HCT116 (cell line): ENCODE measurements around the gene STIM1. TPM values are rescaled to one million over a fixed set of nuclear protein-coding genes. Genes with fewer than 3 reads are reported as not detected.

Experiments used
- ATAC-seq: fragments of 200-7000 bp; cut with Tn5 transposase; 2 replicates; pipeline ENCODE4 v1.9.1; 2020; ENCODE audit warnings: mild to moderate bottlenecking, moderate library complexity
- BruUV-seq: library from RNA; stranded (reverse); fragments of 400-500 nt; replicated peaks from 2 replicates; lab custom pipeline; 2021; lab: Mats Ljungman, UMichigan
- CTCF ChIA-PET: fragments of 300-600 bp; sonication (Branson Sonifier 250); formaldehyde crosslinking; loops from one replicate; lab custom pipeline; 2021; ENCODE audit warnings: antibody characterized with exemption; lab: Charles Lee
- POLR2A ChIA-PET: fragments of 300-600, 350-600 bp; sonication (Branson Sonifier 250); formaldehyde crosslinking; loops from one replicate; lab custom pipeline; 2021; ENCODE audit warnings: antibody characterized with exemption; lab: Charles Lee
- RAD21 ChIA-PET, 2 experiments: fragments of 300-600 bp; sonication (Branson Sonifier 250); formaldehyde crosslinking; loops; one replicate each; lab custom pipeline; 2023; ENCODE audit warnings: low total read pairs in 2 of 2; ENCODE audit not compliant: uncharacterized antibody in 2 of 2, unreplicated experiment in 2 of 2, low non-redundant PET in 1 of 2; lab: Charles Lee
- DNase-seq: peaks from one replicate; pipeline ENCODE4 v3.0.0-alpha.2; 2010; ENCODE audit warnings: low read depth, low spot score
- H2AFZ ChIP-seq: fragments of 200-600 bp; shearing (Covaris generic), sonication (generic); 2 replicates; pipeline ENCODE4 v1.6.1; 2017; ENCODE audit warnings: low read depth, mixed run types, mixed read lengths, antibody characterized with exemption, low read length; ENCODE audit not compliant: poor library complexity, severe bottlenecking
- H3K27ac ChIP-seq: 2 replicates; pipeline ENCODE4 v1.5.1; 2012; ENCODE audit warnings: low read depth, low read length
- H3K27me3 ChIP-seq: fragments of 200-600 bp; sonication (generic); 2 replicates; pipeline ENCODE4 v1.6.1; 2016; ENCODE audit warnings: mixed run types, low read length, mixed read lengths; ENCODE audit not compliant: insufficient read depth
- H3K36me3 ChIP-seq, 2 experiments: fragments of 200-500 bp in 1 of 2; fragments of 200-600 bp in 1 of 2; sonication (Bioruptor generic) in 1 of 2; sonication (generic) in 1 of 2; 2 replicates each; pipeline versions ENCODE4 v1.5.1 to v1.6.1; 2014 to 2016; ENCODE audit warnings: low read length in 2 of 2, inconsistent platforms in 1 of 2, mixed read lengths in 1 of 2, mixed run types in 1 of 2; ENCODE audit not compliant: insufficient read depth in 2 of 2, control insufficient read depth in 1 of 2
- H3K4me1 ChIP-seq, 2 experiments: fragments of 200-600 bp in 1 of 2; sonication (generic) in 1 of 2; 2 replicates each; pipeline versions ENCODE4 v1.5.1 to v1.6.1; 2012 to 2017; ENCODE audit warnings: low read length in 2 of 2, inconsistent platforms in 1 of 2, mild to moderate bottlenecking in 1 of 2, mixed read lengths in 1 of 2, mixed run types in 1 of 2, moderate library complexity in 1 of 2; ENCODE audit not compliant: insufficient read depth in 2 of 2, control insufficient read depth in 1 of 2
- H3K4me2 ChIP-seq: fragments of 200-600 bp; sonication (generic); 2 replicates; pipeline ENCODE4 v1.6.1; 2017; ENCODE audit warnings: mixed run types, low read length, mixed read lengths
- H3K4me3 ChIP-seq, 2 experiments: fragments of 200-600 bp in 1 of 2; sonication (generic) in 1 of 2; replicated peaks in 1 of 2; 2 replicates each; pipeline ENCODE4 v1.5.1; 2011 to 2016; ENCODE audit warnings: low read length in 2 of 2, control low read depth in 1 of 2, low read depth in 1 of 2, mild to moderate bottlenecking in 1 of 2, mixed read lengths in 1 of 2, mixed run types in 1 of 2
- H3K79me2 ChIP-seq: fragments of 200-600 bp; sonication (generic); 2 replicates; pipeline ENCODE4 v1.6.1; 2017; ENCODE audit warnings: mild to moderate bottlenecking, mixed run types, low read length, moderate library complexity, mixed read lengths; ENCODE audit not compliant: insufficient read depth
- H3K9ac ChIP-seq: fragments of 200-600 bp; sonication (generic); 2 replicates; pipeline ENCODE4 v1.6.1; 2016; ENCODE audit warnings: low read length, mixed read lengths
- H3K9me2 ChIP-seq: fragments of 200-600 bp; sonication (generic), shearing (Covaris generic); 2 replicates; pipeline ENCODE4 v1.6.1; 2017; ENCODE audit warnings: mixed run types, mild to moderate bottlenecking, moderate library complexity; ENCODE audit not compliant: insufficient read depth
- H3K9me3 ChIP-seq, 2 experiments: fragments of 200-500 bp in 1 of 2; fragments of 200-600 bp in 1 of 2; sonication (Bioruptor generic) in 1 of 2; sonication (generic) in 1 of 2; 2 replicates each; pipeline ENCODE4 v1.6.1; 2014 to 2017; ENCODE audit warnings: low read length in 2 of 2, mixed read lengths in 2 of 2, inconsistent platforms in 1 of 2, low read depth in 1 of 2, mild to moderate bottlenecking in 1 of 2, mixed run types in 1 of 2, moderate library complexity in 1 of 2; ENCODE audit not compliant: control insufficient read depth in 1 of 2, insufficient read depth in 1 of 2
- H4K20me1 ChIP-seq: fragments of 200-600 bp; sonication (generic), shearing (Covaris generic); 2 replicates; pipeline ENCODE4 v1.6.1; 2017; ENCODE audit warnings: mixed run types, mild to moderate bottlenecking, moderate library complexity; ENCODE audit not compliant: insufficient read depth
- CBX3 ChIP-seq: IDR thresholded peaks from 2 replicates; pipeline ENCODE4 v1.6.1; 2012; ENCODE audit warnings: low read depth
- EGR1 ChIP-seq: IDR thresholded peaks from 2 replicates; pipeline ENCODE4 v1.6.1; 2012; ENCODE audit warnings: low read depth
- EZH2 ChIP-seq: fragments of 200-600 bp; sonication (generic); IDR thresholded peaks from 2 replicates; pipeline ENCODE4 v1.6.1; 2017; ENCODE audit warnings: antibody characterized with exemption, mixed run types
- EZH2phosphoT487 ChIP-seq: fragments of 200-600 bp; IDR thresholded peaks from 2 replicates; pipeline ENCODE4 v1.6.1; 2018; ENCODE audit warnings: antibody characterized with exemption, borderline replicate concordance
- FOSL1 ChIP-seq: IDR thresholded peaks from 2 replicates; pipeline ENCODE4 v1.6.1; 2012; ENCODE audit warnings: low read depth
- JUND ChIP-seq: IDR thresholded peaks from 2 replicates; pipeline ENCODE4 v1.6.1; 2012
- POLR2AphosphoS5 ChIP-seq: IDR thresholded peaks from 2 replicates; pipeline ENCODE4 v1.6.1; 2011; ENCODE audit warnings: mild to moderate bottlenecking, low read depth, low read length, moderate library complexity
- RAD21 ChIP-seq: IDR thresholded peaks from 2 replicates; pipeline ENCODE4 v1.6.1; 2012; ENCODE audit warnings: low read depth, mild to moderate bottlenecking
- REST ChIP-seq: IDR thresholded peaks from 2 replicates; pipeline ENCODE4 v1.6.1; 2012; ENCODE audit warnings: low read depth
- SIN3A ChIP-seq: IDR thresholded peaks from 2 replicates; pipeline ENCODE4 v1.6.1; 2012; ENCODE audit warnings: low read depth
- SRF ChIP-seq: IDR thresholded peaks from 2 replicates; pipeline ENCODE4 v1.6.1; 2012; ENCODE audit warnings: low read depth
- TCF7L2 ChIP-seq: IDR thresholded peaks from 2 replicates; pipeline ENCODE4 v1.7.0; 2011; ENCODE audit warnings: borderline replicate concordance, inconsistent platforms; ENCODE audit not compliant: insufficient read depth, insufficient read length; ENCODE audit errors: extremely low read depth
- YY1 ChIP-seq: IDR thresholded peaks from 2 replicates; pipeline ENCODE4 v1.6.1; 2011; ENCODE audit warnings: low read length, low read depth, moderate library complexity, mild to moderate bottlenecking; ENCODE audit not compliant: insufficient replicate concordance; ENCODE audit errors: extremely low read depth
- ZFX ChIP-seq: fragments of 450-650 bp; IDR thresholded peaks from 2 replicates; pipeline ENCODE4 v1.6.1; 2017
- ZNF274 ChIP-seq: fragments of 200-500 bp; sonication (Bioruptor generic); IDR thresholded peaks from 2 replicates; pipeline ENCODE4 v1.6.1; 2014; ENCODE audit warnings: mild to moderate bottlenecking, low read depth, low read length, inconsistent platforms
- intact Hi-C: fragments of 100-400 bp; cut with micrococcal nuclease; formaldehyde crosslinking; loops from 2 replicates; pipeline ENCODE4 v1.10.0; 2022
- total RNA-seq: library from RNA; stranded (reverse); gene quantifications from one replicate; pipeline ENCODE4 v1.2.1, GENCODE V29; 2021; ENCODE audit not compliant: unreplicated experiment
- TF ChIP-seq, protein P1 (sequence below), 3 experiments: fragments of 200-600 bp in 1 of 3; sonication (generic) in 1 of 3; IDR thresholded peaks in 2 of 3; conservative IDR thresholded peaks in 1 of 3; 2 replicates each; pipeline ENCODE4 v1.5.1; 2012 to 2017; ENCODE audit warnings: low read depth in 2 of 3, low read length in 2 of 3, antibody characterized with exemption in 1 of 3, borderline replicate concordance in 1 of 3, control low read depth in 1 of 3, mild to moderate bottlenecking in 1 of 3, mixed read lengths in 1 of 3, mixed run types in 1 of 3, moderate library complexity in 1 of 3; ENCODE audit not compliant: insufficient read depth in 1 of 3
- TF ChIP-seq, protein P2 (sequence below): IDR thresholded peaks from 2 replicates; pipeline ENCODE4 v1.6.1; 2011; ENCODE audit warnings: mild to moderate bottlenecking, low read length, moderate library complexity; ENCODE audit not compliant: insufficient replicate concordance; ENCODE audit errors: extremely low read depth

The STIM1 gene
- total RNA-seq, 1 experiment from 2014 or later, result 22.3 TPM

- H3K4me2 ChIP-seq, result no peak overlapping the region
- H3K27me3 ChIP-seq, result no peaks in the 10 kb centered on the region
- H3K9ac ChIP-seq, result no peak overlapping the region
- TF ChIP-seq EZH2 (no peak), ZFX (no peak), EZH2phosphoT487 (no peak), RAD21 (no peak), TCF7L2 (no peak), REST (no peak), ZNF274 (no peak), SIN3A (no peak), YY1 (no peak), CBX3 (no peak), JUND (no peak), POLR2AphosphoS5 (no peak), FOSL1 (no peak), EGR1 (no peak), SRF (no peak)
- TF ChIP-seq, protein P1, sequence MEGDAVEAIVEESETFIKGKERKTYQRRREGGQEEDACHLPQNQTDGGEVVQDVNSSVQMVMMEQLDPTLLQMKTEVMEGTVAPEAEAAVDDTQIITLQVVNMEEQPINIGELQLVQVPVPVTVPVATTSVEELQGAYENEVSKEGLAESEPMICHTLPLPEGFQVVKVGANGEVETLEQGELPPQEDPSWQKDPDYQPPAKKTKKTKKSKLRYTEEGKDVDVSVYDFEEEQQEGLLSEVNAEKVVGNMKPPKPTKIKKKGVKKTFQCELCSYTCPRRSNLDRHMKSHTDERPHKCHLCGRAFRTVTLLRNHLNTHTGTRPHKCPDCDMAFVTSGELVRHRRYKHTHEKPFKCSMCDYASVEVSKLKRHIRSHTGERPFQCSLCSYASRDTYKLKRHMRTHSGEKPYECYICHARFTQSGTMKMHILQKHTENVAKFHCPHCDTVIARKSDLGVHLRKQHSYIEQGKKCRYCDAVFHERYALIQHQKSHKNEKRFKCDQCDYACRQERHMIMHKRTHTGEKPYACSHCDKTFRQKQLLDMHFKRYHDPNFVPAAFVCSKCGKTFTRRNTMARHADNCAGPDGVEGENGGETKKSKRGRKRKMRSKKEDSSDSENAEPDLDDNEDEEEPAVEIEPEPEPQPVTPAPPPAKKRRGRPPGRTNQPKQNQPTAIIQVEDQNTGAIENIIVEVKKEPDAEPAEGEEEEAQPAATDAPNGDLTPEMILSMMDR (IDR thresholded peaks at IDR 0.05 in 2 of 3, conservative IDR thresholded peaks at IDR 0.05 in 1 of 3; ENCODE audit: borderline replicate concordance in 1 of 3, insufficient read depth in 1 of 3, low read depth in 2 of 3, low read length in 2 of 3), result no peak
- TF ChIP-seq, protein P2, sequence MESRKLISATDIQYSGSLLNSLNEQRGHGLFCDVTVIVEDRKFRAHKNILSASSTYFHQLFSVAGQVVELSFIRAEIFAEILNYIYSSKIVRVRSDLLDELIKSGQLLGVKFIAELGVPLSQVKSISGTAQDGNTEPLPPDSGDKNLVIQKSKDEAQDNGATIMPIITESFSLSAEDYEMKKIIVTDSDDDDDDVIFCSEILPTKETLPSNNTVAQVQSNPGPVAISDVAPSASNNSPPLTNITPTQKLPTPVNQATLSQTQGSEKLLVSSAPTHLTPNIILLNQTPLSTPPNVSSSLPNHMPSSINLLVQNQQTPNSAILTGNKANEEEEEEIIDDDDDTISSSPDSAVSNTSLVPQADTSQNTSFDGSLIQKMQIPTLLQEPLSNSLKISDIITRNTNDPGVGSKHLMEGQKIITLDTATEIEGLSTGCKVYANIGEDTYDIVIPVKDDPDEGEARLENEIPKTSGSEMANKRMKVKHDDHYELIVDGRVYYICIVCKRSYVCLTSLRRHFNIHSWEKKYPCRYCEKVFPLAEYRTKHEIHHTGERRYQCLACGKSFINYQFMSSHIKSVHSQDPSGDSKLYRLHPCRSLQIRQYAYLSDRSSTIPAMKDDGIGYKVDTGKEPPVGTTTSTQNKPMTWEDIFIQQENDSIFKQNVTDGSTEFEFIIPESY, result no peak
- TF ChIP-seq, all 23 proteins: peak for 0
- DNase-seq (no peak), ATAC-seq (no peak)
- no peaks in the 10 kb centered on the region for H3K4me1 ChIP-seq
- ChIA-PET CTCF (no interaction called here), POLR2A (no interaction called here), RAD21 (no interaction called here)
- H2AFZ ChIP-seq, result no peak overlapping the region
- intact Hi-C loops, result no loop called here
- no peak overlapping the region for H3K4me3 ChIP-seq
- no peak overlapping the region for H3K27ac ChIP-seq
- H4K20me1 ChIP-seq, result no peaks in the 10 kb centered on the region
- no TSS peak for BruUV-seq
- no peaks in the 10 kb centered on the region for H3K79me2 ChIP-seq
- no peaks in the 10 kb centered on the region for H3K9me2 ChIP-seq
- no peaks in the 10 kb centered on the region for H3K36me3 ChIP-seq
- H3K9me3 ChIP-seq, result no peaks in the 10 kb centered on the region
Observed at GRCh38 chr11:3971756-3972404, 116.4 kb downstream of the STIM1 start.
